K562 (cell line): Measurements from ENCODE around the gene PPAT. TPM values are rescaled to one million over a fixed set of nuclear protein-coding genes. Genes with fewer than 3 reads are reported as not detected.
"Not testable (repeated sequence)": the region's sequence is repeated elsewhere in the genome, so short reads cannot be mapped to it uniquely, and the experiment has no call there.

Experiments used
- ARID1B ChIP-seq: fragments of 450-650 bp; IDR thresholded peaks from 2 replicates; pipeline ENCODE4 v1.6.1; 2016; ENCODE audit warnings: antibody characterized with exemption, mild to moderate bottlenecking, inconsistent platforms
- ATF1 ChIP-seq, 2 experiments: fragments of 450-650 bp in 1 of 2; IDR thresholded peaks; 2 replicates each; pipeline ENCODE4 v1.6.1; 2016; ENCODE audit warnings: missing compliant biosample characterization in 1 of 2, missing genetic modification characterization in 1 of 2
- CBFA2T3 ChIP-seq: fragments of 450-650 bp; IDR thresholded peaks from 2 replicates; pipeline ENCODE4 v1.6.1; 2017
- CREB1 ChIP-seq, 2 experiments: sonication (generic) in 1 of 2; formaldehyde crosslinking in 1 of 2; IDR thresholded peaks; 2 replicates each; pipeline versions ENCODE4 v1.6.1 to v1.8.0; 2012 to 2022; ENCODE audit warnings: inconsistent platforms in 1 of 2, mild to moderate bottlenecking in 1 of 2, missing genetic modification reagents in 1 of 2, moderate library complexity in 1 of 2
- ETV1 ChIP-seq: fragments of 450-650 bp; conservative IDR thresholded peaks from 2 replicates; pipeline ENCODE4 v1.6.1; 2016; ENCODE audit warnings: missing genetic modification characterization, control low read depth, low read depth, missing compliant biosample characterization
- FOSL1 ChIP-seq: fragments of 200-800 bp; sonication (Bioruptor generic); conservative IDR thresholded peaks from 2 replicates; pipeline ENCODE4 v1.6.1; 2016; ENCODE audit warnings: missing genetic modification characterization, missing compliant biosample characterization
- FOXK2 ChIP-seq, 2 experiments: fragments of 450-650 bp; IDR thresholded peaks in 1 of 2; conservative IDR thresholded peaks in 1 of 2; 2 replicates each; pipeline ENCODE4 v1.6.1; 2016; ENCODE audit warnings: low read depth in 2 of 2, mild to moderate bottlenecking in 1 of 2
- GABPA ChIP-seq: fragments of 200-800 bp; sonication (Bioruptor generic); conservative IDR thresholded peaks from 2 replicates; pipeline ENCODE4 v1.6.1; 2016; ENCODE audit warnings: low read depth, missing genetic modification characterization, missing compliant biosample characterization
- GABPB1 ChIP-seq: sonication (generic); formaldehyde crosslinking; IDR thresholded peaks from 2 replicates; pipeline ENCODE4 v1.8.0; 2022; ENCODE audit warnings: mild to moderate bottlenecking, missing genetic modification reagents
- JUND ChIP-seq, 2 experiments: IDR thresholded peaks; 2 replicates in 1 of 2; 3 replicates in 1 of 2; pipeline ENCODE4 v1.6.1; 2011; ENCODE audit warnings: borderline replicate concordance in 2 of 2, low read depth in 2 of 2, low read length in 2 of 2, improper control_type of control experiment in 1 of 2, missing biosample characterization in 1 of 2, missing genetic modification characterization in 1 of 2, missing genetic modification reagents in 1 of 2
- KDM5B ChIP-seq: fragments of 200-600 bp; sonication (generic); IDR thresholded peaks from 2 replicates; pipeline ENCODE4 v1.6.1; 2012; ENCODE audit warnings: low read depth, mild to moderate bottlenecking, moderate library complexity, low read length, control low read depth, inconsistent platforms; ENCODE audit not compliant: insufficient replicate concordance
- NCOA1 ChIP-seq: fragments of 450-650 bp; IDR thresholded peaks from 2 replicates; pipeline ENCODE4 v1.6.1; 2016; ENCODE audit warnings: low read depth
- NR2C1 ChIP-seq, 2 experiments: fragments of 450-650 bp; IDR thresholded peaks; 2 replicates each; pipeline ENCODE4 v1.6.1; 2017; ENCODE audit warnings: mild to moderate bottlenecking in 2 of 2, antibody characterized with exemption in 1 of 2, inconsistent platforms in 1 of 2, missing compliant biosample characterization in 1 of 2, missing genetic modification characterization in 1 of 2
- POLR2A ChIP-seq: fragments of 450-650 bp; conservative IDR thresholded peaks from 2 replicates; pipeline ENCODE4 v1.6.1; 2016
- POLR2B ChIP-seq: fragments of 450-650 bp; IDR thresholded peaks from 2 replicates; pipeline ENCODE4 v1.6.1; 2018; ENCODE audit warnings: low read depth; ENCODE audit not compliant: partially characterized antibody
- RBFOX2 ChIP-seq: fragments of 200-400 bp; formaldehyde crosslinking; IDR thresholded peaks from 2 replicates; pipeline ENCODE4 v1.6.1; 2017; ENCODE audit warnings: low read depth, mild to moderate bottlenecking, low read length, moderate library complexity
- SMARCA4 ChIP-seq: fragments of 450-650 bp; IDR thresholded peaks from 2 replicates; pipeline ENCODE4 v1.6.1; 2016
- SMARCE1 ChIP-seq: fragments of 450-650 bp; IDR thresholded peaks from 2 replicates; pipeline ENCODE4 v1.7.1; 2016; ENCODE audit warnings: mild to moderate bottlenecking
- ZFX ChIP-seq: sonication (generic); formaldehyde crosslinking; IDR thresholded peaks from 2 replicates; pipeline ENCODE4 v1.8.0; 2022; ENCODE audit warnings: mild to moderate bottlenecking, missing genetic modification reagents, moderate library complexity
- ZNF589 ChIP-seq: fragments of 200-800 bp; sonication (Bioruptor generic); IDR thresholded peaks from 2 replicates; pipeline ENCODE4 v1.6.1; 2016; ENCODE audit warnings: low read depth, missing genetic modification characterization, missing compliant biosample characterization
- ZNF644 ChIP-seq: fragments of 200-800 bp; sonication (Bioruptor generic); IDR thresholded peaks from 2 replicates; pipeline ENCODE4 v1.6.1; 2016; ENCODE audit warnings: low read depth, missing genetic modification characterization, missing compliant biosample characterization
- polyA plus RNA-seq, 8 experiments: library from polyadenylated mRNA; depleted of rRNA in 4 of 8; stranded (reverse) in 5 of 8; unstranded in 3 of 8; fragments of >200 nt; fragmentation: Nextera tagmentation in 2 of 8; fragmentation: Illumina TruSeq in 1 of 8; extraction: Ambion mirVana in 2 of 8; extraction: Trizol in 1 of 8; gene quantifications; 2 replicates each; pipeline versions ENCODE4 v1.2.1 to v1.2.3, GENCODE V29; 2011 to 2014; ENCODE audit warnings: inconsistent platforms in 1 of 8, missing spikeins in 1 of 8
- total RNA-seq, 7 experiments: library from RNA; depleted of rRNA in 6 of 7; stranded (reverse); fragments of >200 nt in 6 of 7; fragmentation: Illumina TruSeq in 2 of 7; extraction: Trizol in 2 of 7; gene quantifications; 2 replicates each; pipeline versions ENCODE4 v1.2.1 to v1.2.3, GENCODE V29; 2011 to 2021; ENCODE audit warnings: low replicate concordance in 1 of 7
- TF ChIP-seq, protein P1 (sequence below): fragments of 450-650 bp; formaldehyde crosslinking; IDR thresholded peaks from 2 replicates; pipeline ENCODE4 v1.4.0; 2022; ENCODE audit warnings: missing genetic modification characterization
- TF ChIP-seq, protein P2 (sequence below), 2 experiments: fragments of 250-450 bp in 1 of 2; fragments of 450-650 bp in 1 of 2; sonication (Bioruptor Pico) in 1 of 2; IDR thresholded peaks; 2 replicates each; pipeline versions ENCODE4 v1.6.1 to v1.8.0; 2016 to 2021; ENCODE audit warnings: mild to moderate bottlenecking in 2 of 2, moderate library complexity in 2 of 2, missing compliant biosample characterization in 1 of 2, missing genetic modification characterization in 1 of 2
- TF ChIP-seq, protein P3 (sequence below): fragments of 450-650 bp; IDR thresholded peaks from 2 replicates; pipeline ENCODE4 v1.6.1; 2017; ENCODE audit warnings: mild to moderate bottlenecking, moderate library complexity

The PPAT gene
- total and polyA plus RNA-seq, 9 of the 15 experiments (the other 6 are each of a cell fraction or from before 2014, with no cell fraction given): 36.2 to 75.8 (median 55.5) TPM

DNA sequence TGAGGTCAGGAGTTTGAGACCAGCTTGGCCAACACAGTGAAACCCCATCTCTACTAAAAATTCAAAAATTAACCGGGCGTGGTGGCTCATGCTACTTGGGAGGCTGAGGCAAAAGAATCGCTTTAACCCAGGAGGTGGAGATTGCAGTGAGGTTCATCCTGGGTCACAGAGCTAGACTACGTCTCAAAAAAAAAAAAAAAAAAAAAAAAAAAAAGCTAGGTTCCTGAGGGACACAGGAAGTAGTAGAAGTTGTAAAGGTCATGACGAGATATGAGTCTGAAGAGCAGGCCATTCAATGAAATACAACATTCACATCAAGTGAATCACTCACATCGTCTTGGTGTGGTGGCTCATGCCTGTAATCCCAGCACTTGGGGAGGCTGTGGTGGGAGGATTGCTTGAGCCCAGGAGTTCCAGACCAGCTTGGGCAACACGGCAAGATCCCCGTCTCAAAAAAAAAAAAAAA is 30.9 kb upstream of the PPAT start (continued):
- TF ChIP-seq KDM5B: peak; percentile 82
- TF ChIP-seq GABPA: peak; percentile 78
- peak; percentile 1; the same call in 1 of the 2 replicates for TF ChIP-seq ZFX (CRISPR knock-in tag)
- 0 out of 2 replicates have a peak, but pooled peaks have one; percentile 40 for TF ChIP-seq JUND (IDR thresholded peaks at IDR 0.05; ENCODE audit: borderline replicate concordance, low read depth, low read length)
- TF ChIP-seq JUND (tag; IDR thresholded peaks at IDR 0.05; ENCODE audit: borderline replicate concordance, low read depth, low read length): peak; percentile 12; the same call in 1 of the 3 replicates
- peak; percentile 57; the same call in 1 of the 2 replicates for TF ChIP-seq NCOA1
- peak; percentile 29; the same call in 1 of the 2 replicates for TF ChIP-seq RBFOX2
- TF ChIP-seq, protein P1, sequence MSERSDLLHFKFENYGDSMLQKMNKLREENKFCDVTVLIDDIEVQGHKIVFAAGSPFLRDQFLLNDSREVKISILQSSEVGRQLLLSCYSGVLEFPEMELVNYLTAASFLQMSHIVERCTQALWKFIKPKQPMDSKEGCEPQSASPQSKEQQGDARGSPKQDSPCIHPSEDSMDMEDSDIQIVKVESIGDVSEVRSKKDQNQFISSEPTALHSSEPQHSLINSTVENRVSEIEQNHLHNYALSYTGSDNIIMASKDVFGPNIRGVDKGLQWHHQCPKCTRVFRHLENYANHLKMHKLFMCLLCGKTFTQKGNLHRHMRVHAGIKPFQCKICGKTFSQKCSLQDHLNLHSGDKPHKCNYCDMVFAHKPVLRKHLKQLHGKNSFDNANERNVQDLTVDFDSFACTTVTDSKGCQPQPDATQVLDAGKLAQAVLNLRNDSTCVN: peak; percentile 9; the same call in 1 of the 2 replicates
- TF ChIP-seq, protein P2, sequence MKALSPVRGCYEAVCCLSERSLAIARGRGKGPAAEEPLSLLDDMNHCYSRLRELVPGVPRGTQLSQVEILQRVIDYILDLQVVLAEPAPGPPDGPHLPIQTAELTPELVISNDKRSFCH (CRISPR knock-in tag; IDR thresholded peaks at IDR 0.05): not testable (repeated sequence)
- TF ChIP-seq, protein P2 (tag; IDR thresholded peaks at IDR 0.05): peak; percentile 55; the same call in 1 of the 2 replicates
- peak; percentile 90 for TF ChIP-seq NR2C1 (IDR thresholded peaks at IDR 0.05)
- TF ChIP-seq NR2C1 (tag; IDR thresholded peaks at IDR 0.05): peak; percentile 88
- peak; percentile 40; the same call in 1 of the 2 replicates for TF ChIP-seq CREB1 (IDR thresholded peaks at IDR 0.05)
- TF ChIP-seq CREB1 (CRISPR knock-in tag; IDR thresholded peaks at IDR 0.05): peak; percentile 28; the same call in 1 of the 2 replicates
- peak; percentile 81 for TF ChIP-seq POLR2B
- 0 out of 2 replicates have a peak, but pooled peaks have one; percentile 12 for TF ChIP-seq CBFA2T3
- TF ChIP-seq, protein P3, sequence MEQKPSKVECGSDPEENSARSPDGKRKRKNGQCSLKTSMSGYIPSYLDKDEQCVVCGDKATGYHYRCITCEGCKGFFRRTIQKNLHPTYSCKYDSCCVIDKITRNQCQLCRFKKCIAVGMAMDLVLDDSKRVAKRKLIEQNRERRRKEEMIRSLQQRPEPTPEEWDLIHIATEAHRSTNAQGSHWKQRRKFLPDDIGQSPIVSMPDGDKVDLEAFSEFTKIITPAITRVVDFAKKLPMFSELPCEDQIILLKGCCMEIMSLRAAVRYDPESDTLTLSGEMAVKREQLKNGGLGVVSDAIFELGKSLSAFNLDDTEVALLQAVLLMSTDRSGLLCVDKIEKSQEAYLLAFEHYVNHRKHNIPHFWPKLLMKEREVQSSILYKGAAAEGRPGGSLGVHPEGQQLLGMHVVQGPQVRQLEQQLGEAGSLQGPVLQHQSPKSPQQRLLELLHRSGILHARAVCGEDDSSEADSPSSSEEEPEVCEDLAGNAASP: peak; percentile 55; the same call in 1 of the 2 replicates
- TF ChIP-seq ARID1B: peak; percentile 21; the same call in 1 of the 2 replicates
- 0 out of 2 replicates have a peak, but pooled peaks have one; percentile 47 for TF ChIP-seq FOSL1 (tag)
- not testable (repeated sequence) for TF ChIP-seq ATF1 (CRISPR knock-in tag; IDR thresholded peaks at IDR 0.05)
- peak; percentile 41 for TF ChIP-seq ATF1 (tag; IDR thresholded peaks at IDR 0.05)
- 0 out of 2 replicates have a peak, but pooled peaks have one; percentile 13 for TF ChIP-seq ETV1 (tag)
- TF ChIP-seq SMARCA4: peak; percentile 15
- TF ChIP-seq ZNF644 (tag): peak; percentile 20; the same call in 1 of the 2 replicates
- TF ChIP-seq GABPB1: peak; percentile 44; the same call in 1 of the 2 replicates
- peak; percentile 11; the same call in 1 of the 2 replicates for TF ChIP-seq SMARCE1
- TF ChIP-seq ZNF589 (CRISPR knock-in tag): peak; percentile 5; the same call in 1 of the 2 replicates
- peak; percentile 14 for TF ChIP-seq POLR2A
- 0 out of 4 replicates have a peak, but pooled peaks of 1 of the 2 experiments have one; percentile 32 for TF ChIP-seq FOXK2 (conservative IDR thresholded peaks at IDR 0.05 in 1 of 2, IDR thresholded peaks at IDR 0.05 in 1 of 2; ENCODE audit: low read depth in 2 of 2)
